A673 (cell line): ENCODE results near the gene ZNF831. TPM values are rescaled to one million over a fixed set of nuclear protein-coding genes. Genes with fewer than 3 reads are reported as not detected.
A peak's percentile ranks its signal among the peaks of the same experiment; 100 is the strongest.

Experiments used
- BruUV-seq: library from RNA; stranded (reverse); fragments of 400-500 nt; replicated peaks from 2 replicates; lab custom pipeline; 2021; lab: Mats Ljungman, UMichigan
- CTCF ChIA-PET: fragments of 300-600 bp; sonication (Branson Sonifier 250); formaldehyde crosslinking; loops from one replicate; lab custom pipeline; 2022; ENCODE audit warnings: antibody characterized with exemption; lab: Charles Lee
- POLR2A ChIA-PET: fragments of 300-600 bp; sonication (Branson Sonifier 250); formaldehyde crosslinking; loops from one replicate; lab custom pipeline; 2022; ENCODE audit warnings: antibody characterized with exemption; ENCODE audit not compliant: low non-redundant PET; lab: Charles Lee
- DNase-seq: peaks from one replicate; pipeline ENCODE4 v3.0.0-alpha.2; 2015; ENCODE audit warnings: low spot score
- H3K27ac ChIP-seq: fragments of 200-600 bp; sonication (generic); 2 replicates; pipeline ENCODE4 v1.5.1; 2016; ENCODE audit warnings: mixed run types, low read depth, mild to moderate bottlenecking, mixed read lengths, antibody characterized with exemption, low read length; ENCODE audit not compliant: poor library complexity, severe bottlenecking
- H3K27me3 ChIP-seq: fragments of 200-600 bp; sonication (generic); replicated peaks from 2 replicates; pipeline ENCODE4 v1.6.1; 2017; ENCODE audit warnings: mixed run types, low read depth, mild to moderate bottlenecking, mixed read lengths, antibody characterized with exemption, low read length; ENCODE audit not compliant: insufficient read depth, poor library complexity
- H3K36me3 ChIP-seq: fragments of 200-600 bp; sonication (generic); 2 replicates; pipeline ENCODE4 v1.6.1; 2016; ENCODE audit warnings: mixed run types, mild to moderate bottlenecking, mixed read lengths, antibody characterized with exemption, low read length; ENCODE audit not compliant: insufficient read depth, poor library complexity, severe bottlenecking
- H3K4me1 ChIP-seq: fragments of 200-600 bp; sonication (generic); 2 replicates; pipeline ENCODE4 v1.6.1; 2017; ENCODE audit warnings: mixed run types, mild to moderate bottlenecking, mixed read lengths, antibody characterized with exemption, low read length; ENCODE audit not compliant: insufficient read depth, poor library complexity, severe bottlenecking
- H3K4me3 ChIP-seq: fragments of 200-600 bp; sonication (generic); 2 replicates; pipeline ENCODE4 v1.5.1; 2016; ENCODE audit warnings: low read depth, mixed run types, mild to moderate bottlenecking, mixed read lengths, low read length; ENCODE audit not compliant: poor library complexity, severe bottlenecking
- H3K9me3 ChIP-seq: fragments of 200-600 bp; sonication (generic); 2 replicates; pipeline ENCODE4 v1.6.1; 2016; ENCODE audit warnings: mixed run types, low read depth, mild to moderate bottlenecking, mixed read lengths, antibody characterized with exemption, low read length; ENCODE audit not compliant: poor library complexity, severe bottlenecking
- EZH2 ChIP-seq: fragments of 200-600 bp; sonication (generic); IDR thresholded peaks from 2 replicates; pipeline ENCODE4 v1.6.1; 2017; ENCODE audit warnings: borderline replicate concordance, low read depth, mild to moderate bottlenecking, mixed read lengths, antibody characterized with exemption, low read length; ENCODE audit not compliant: poor library complexity, severe bottlenecking
- intact Hi-C: fragments of 100-400 bp; cut with micrococcal nuclease; formaldehyde crosslinking; loops from one replicate; pipeline ENCODE4 v1.10.0; 2022; ENCODE audit not compliant: unreplicated experiment
- total RNA-seq: library from RNA; stranded (reverse); gene quantifications from 2 replicates; pipeline ENCODE4 v1.2.3, GENCODE V29; 2021
- TF ChIP-seq, protein P1 (sequence below): fragments of 300-800, 200-600 bp; sonication (generic); conservative IDR thresholded peaks from 2 replicates; pipeline ENCODE4 v1.5.1; 2017; ENCODE audit warnings: low read depth, mild to moderate bottlenecking, antibody characterized with exemption, low read length, moderate library complexity, mixed read lengths

Gene ZNF831
- total RNA-seq, 1 experiment from 2014 or later, result not detected

- peaks cover 85% of the 10 kb centered on the region for H3K27me3 ChIP-seq
- H3K4me3 ChIP-seq, result no peak overlapping the region
- peak; percentile 95 for DNase-seq
- POLR2A ChIA-PET, result interaction anchor here (0.7 kb wide), 1 partner anchor 147 kb away, joined by 3 read pairs; no protein-coding TSS in a partner anchor
- no peak overlapping the region for H3K27ac ChIP-seq
- CTCF ChIA-PET, result interaction anchor here (0.8 kb wide), 1 partner anchor 160 kb away, joined by 3 read pairs; no protein-coding TSS in a partner anchor
- BruUV-seq, result no TSS peak
- peaks cover 22% of the 10 kb centered on the region for H3K4me1 ChIP-seq
- H3K9me3 ChIP-seq, result no peaks in the 10 kb centered on the region
- intact Hi-C loops, result no loop called here
- TF ChIP-seq, protein P1, sequence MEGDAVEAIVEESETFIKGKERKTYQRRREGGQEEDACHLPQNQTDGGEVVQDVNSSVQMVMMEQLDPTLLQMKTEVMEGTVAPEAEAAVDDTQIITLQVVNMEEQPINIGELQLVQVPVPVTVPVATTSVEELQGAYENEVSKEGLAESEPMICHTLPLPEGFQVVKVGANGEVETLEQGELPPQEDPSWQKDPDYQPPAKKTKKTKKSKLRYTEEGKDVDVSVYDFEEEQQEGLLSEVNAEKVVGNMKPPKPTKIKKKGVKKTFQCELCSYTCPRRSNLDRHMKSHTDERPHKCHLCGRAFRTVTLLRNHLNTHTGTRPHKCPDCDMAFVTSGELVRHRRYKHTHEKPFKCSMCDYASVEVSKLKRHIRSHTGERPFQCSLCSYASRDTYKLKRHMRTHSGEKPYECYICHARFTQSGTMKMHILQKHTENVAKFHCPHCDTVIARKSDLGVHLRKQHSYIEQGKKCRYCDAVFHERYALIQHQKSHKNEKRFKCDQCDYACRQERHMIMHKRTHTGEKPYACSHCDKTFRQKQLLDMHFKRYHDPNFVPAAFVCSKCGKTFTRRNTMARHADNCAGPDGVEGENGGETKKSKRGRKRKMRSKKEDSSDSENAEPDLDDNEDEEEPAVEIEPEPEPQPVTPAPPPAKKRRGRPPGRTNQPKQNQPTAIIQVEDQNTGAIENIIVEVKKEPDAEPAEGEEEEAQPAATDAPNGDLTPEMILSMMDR, result no peak
- no peak for TF ChIP-seq EZH2
- no peaks in the 10 kb centered on the region for H3K36me3 ChIP-seq
Observed at GRCh38 chr20:59247731-59248684, 84.4 kb downstream of the ZNF831 start.

GRCh38 chr20:59250293-59250692 lies 86.7 kb downstream of the ZNF831 start:
- Histone ChIP-seq H3K36me3 (no peaks in the 10 kb centered on the region), H3K4me1 (peaks cover 22% of the 10 kb centered on the region), H3K9me3 (no peaks in the 10 kb centered on the region), H3K27ac (no peak overlapping the region), H3K27me3 (peaks cover 85% of the 10 kb centered on the region), H3K4me3 (no peak overlapping the region)
- no TSS peak for BruUV-seq
- ChIA-PET POLR2A (no interaction called here), CTCF (no interaction called here)
- intact Hi-C loops, result no loop called here
- no peak for TF ChIP-seq EZH2
- TF ChIP-seq, protein P1, result no peak
- DNase-seq, result no peak

GRCh38 chr20:59253325-59253724 lies 89.7 kb downstream of the ZNF831 start:
- H3K4me1 ChIP-seq, result peaks cover 8% of the 10 kb centered on the region
- no peak for DNase-seq
- no peak overlapping the region for H3K4me3 ChIP-seq
- BruUV-seq, result no TSS peak
- ChIA-PET CTCF (no interaction called here), POLR2A (no interaction called here)
- H3K27me3 ChIP-seq, result peaks cover 91% of the 10 kb centered on the region
- H3K9me3 ChIP-seq, result no peaks in the 10 kb centered on the region
- TF ChIP-seq, protein P1, result no peak
- TF ChIP-seq EZH2, result no peak
- H3K36me3 ChIP-seq, result no peaks in the 10 kb centered on the region
- intact Hi-C loops, result no loop called here
- H3K27ac ChIP-seq, result no peak overlapping the region
